HEK293 (cell line): ENCODE measurements around the gene PEPD.
A peak's percentile ranks its signal among the peaks of the same experiment; 100 is the strongest.

Experiments
- CTCF ChIA-PET: fragments of 350-600 bp; formaldehyde crosslinking; extraction: SDS; loops from one replicate; lab custom pipeline; 2021; ENCODE audit warnings: antibody characterized with exemption; lab: Yijun Ruan, JAX
- POLR2A ChIA-PET: fragments of 300-600 bp; formaldehyde crosslinking; extraction: SDS; loops from one replicate; lab custom pipeline; 2020; ENCODE audit warnings: antibody characterized with exemption, inconsistent platforms; lab: Yijun Ruan, JAX
- H3K27ac ChIP-seq: fragments of 200-500 bp; sonication (Bioruptor generic); 2 replicates; pipeline ENCODE4 v1.5.1; 2014; ENCODE audit warnings: low read depth, low read length, control low read depth, inconsistent platforms; ENCODE audit errors: extremely low read depth
- H3K36me3 ChIP-seq, 2 experiments: fragments of 200-500 bp in 1 of 2; sonication (Bioruptor generic) in 1 of 2; 1 replicate in 1 of 2; 2 replicates in 1 of 2; pipeline ENCODE4 v1.5.1; 2014 to 2017; ENCODE audit warnings: inconsistent platforms in 2 of 2, low read length in 2 of 2; ENCODE audit not compliant: control insufficient read depth in 2 of 2, insufficient read depth in 1 of 2
- H3K4me1 ChIP-seq: fragments of 200-500 bp; sonication (Bioruptor generic); 2 replicates; pipeline ENCODE4 v1.5.1; 2014; ENCODE audit warnings: mild to moderate bottlenecking, low read length, inconsistent platforms; ENCODE audit not compliant: control insufficient read depth, insufficient read depth
- H3K4me3 ChIP-seq: 2 replicates; pipeline ENCODE4 v1.5.1; 2011; ENCODE audit warnings: low read depth, mild to moderate bottlenecking, control low read depth, low read length, moderate library complexity
- H3K9me3 ChIP-seq: fragments of 200-500 bp; sonication (Bioruptor generic); 2 replicates; pipeline ENCODE4 v1.5.1; 2014; ENCODE audit warnings: low read depth, low read length, inconsistent platforms; ENCODE audit not compliant: control insufficient read depth, insufficient read depth
- BCL11B ChIP-seq: fragments of 450-650 bp; formaldehyde crosslinking; IDR thresholded peaks from 2 replicates; pipeline ENCODE4 v1.5.1; 2016; ENCODE audit warnings: low read depth, missing biosample characterization, missing genetic modification characterization
- GLIS2 ChIP-seq: fragments of 450-650 bp; formaldehyde crosslinking; IDR thresholded peaks from 2 replicates; pipeline ENCODE4 v1.5.1; 2016; ENCODE audit warnings: missing biosample characterization, missing genetic modification characterization
- KLF9 ChIP-seq: fragments of 450-650 bp; formaldehyde crosslinking; IDR thresholded peaks from 2 replicates; pipeline ENCODE4 v1.5.1; 2016; ENCODE audit warnings: missing biosample characterization, missing genetic modification characterization, low read depth
- SCRT2 ChIP-seq: fragments of 450-650 bp; formaldehyde crosslinking; IDR thresholded peaks from 2 replicates; pipeline ENCODE4 v1.5.1; 2016; ENCODE audit warnings: missing biosample characterization, missing genetic modification characterization
- ZBTB21 ChIP-seq: fragments of 450-650 bp; formaldehyde crosslinking; IDR thresholded peaks from 2 replicates; pipeline ENCODE4 v1.5.1; 2017; ENCODE audit warnings: missing biosample characterization, missing genetic modification characterization
- ZBTB48 ChIP-seq: fragments of 450-650 bp; formaldehyde crosslinking; IDR thresholded peaks from 2 replicates; pipeline ENCODE4 v1.5.1; 2016; ENCODE audit warnings: missing biosample characterization, missing genetic modification characterization
- ZBTB8A ChIP-seq: fragments of 450-650 bp; formaldehyde crosslinking; IDR thresholded peaks from 2 replicates; pipeline ENCODE4 v1.5.1; 2016; ENCODE audit warnings: missing biosample characterization, missing genetic modification characterization
- ZFP3 ChIP-seq: fragments of 450-650 bp; formaldehyde crosslinking; IDR thresholded peaks from 2 replicates; pipeline ENCODE4 v1.5.1; 2016; ENCODE audit warnings: low read depth, missing biosample characterization, missing genetic modification characterization
- ZFP69B ChIP-seq: fragments of 450-650 bp; formaldehyde crosslinking; IDR thresholded peaks from 2 replicates; pipeline ENCODE4 v1.5.1; 2016; ENCODE audit warnings: missing biosample characterization, missing genetic modification characterization
- ZNF174 ChIP-seq: fragments of 450-650 bp; formaldehyde crosslinking; IDR thresholded peaks from 2 replicates; pipeline ENCODE4 v1.5.0; 2017; ENCODE audit warnings: missing biosample characterization, mild to moderate bottlenecking, missing genetic modification characterization
- ZNF354C ChIP-seq: fragments of 450-650 bp; formaldehyde crosslinking; IDR thresholded peaks from 2 replicates; pipeline ENCODE4 v1.5.1; 2016; ENCODE audit warnings: missing biosample characterization, missing genetic modification characterization, low read depth, borderline replicate concordance
- ZNF600 ChIP-seq: fragments of 450-650 bp; formaldehyde crosslinking; IDR thresholded peaks from 2 replicates; pipeline ENCODE4 v1.5.1; 2016; ENCODE audit warnings: missing biosample characterization, missing genetic modification characterization
- TF ChIP-seq, protein P1 (sequence below): fragments of 450-650 bp; formaldehyde crosslinking; optimal IDR thresholded peaks from 2 replicates; pipeline ENCODE3; 2016; ENCODE audit warnings: missing biosample characterization, mild to moderate bottlenecking, missing genetic modification characterization
- TF ChIP-seq, protein P2 (sequence below): fragments of 450-650 bp; IDR thresholded peaks from 2 replicates; pipeline ENCODE4 v1.5.1; 2018; ENCODE audit warnings: missing biosample characterization, missing genetic modification characterization
- TF ChIP-seq, protein P3 (sequence below): fragments of 450-650 bp; formaldehyde crosslinking; IDR thresholded peaks from 2 replicates; pipeline ENCODE4 v1.5.1; 2016; ENCODE audit warnings: missing biosample characterization, missing genetic modification characterization
- TF ChIP-seq, protein P4 (sequence below): fragments of 450-650 bp; formaldehyde crosslinking; IDR thresholded peaks from 2 replicates; pipeline ENCODE4 v1.5.1; 2016; ENCODE audit warnings: missing biosample characterization, missing genetic modification characterization

PEPD gene

DNA sequence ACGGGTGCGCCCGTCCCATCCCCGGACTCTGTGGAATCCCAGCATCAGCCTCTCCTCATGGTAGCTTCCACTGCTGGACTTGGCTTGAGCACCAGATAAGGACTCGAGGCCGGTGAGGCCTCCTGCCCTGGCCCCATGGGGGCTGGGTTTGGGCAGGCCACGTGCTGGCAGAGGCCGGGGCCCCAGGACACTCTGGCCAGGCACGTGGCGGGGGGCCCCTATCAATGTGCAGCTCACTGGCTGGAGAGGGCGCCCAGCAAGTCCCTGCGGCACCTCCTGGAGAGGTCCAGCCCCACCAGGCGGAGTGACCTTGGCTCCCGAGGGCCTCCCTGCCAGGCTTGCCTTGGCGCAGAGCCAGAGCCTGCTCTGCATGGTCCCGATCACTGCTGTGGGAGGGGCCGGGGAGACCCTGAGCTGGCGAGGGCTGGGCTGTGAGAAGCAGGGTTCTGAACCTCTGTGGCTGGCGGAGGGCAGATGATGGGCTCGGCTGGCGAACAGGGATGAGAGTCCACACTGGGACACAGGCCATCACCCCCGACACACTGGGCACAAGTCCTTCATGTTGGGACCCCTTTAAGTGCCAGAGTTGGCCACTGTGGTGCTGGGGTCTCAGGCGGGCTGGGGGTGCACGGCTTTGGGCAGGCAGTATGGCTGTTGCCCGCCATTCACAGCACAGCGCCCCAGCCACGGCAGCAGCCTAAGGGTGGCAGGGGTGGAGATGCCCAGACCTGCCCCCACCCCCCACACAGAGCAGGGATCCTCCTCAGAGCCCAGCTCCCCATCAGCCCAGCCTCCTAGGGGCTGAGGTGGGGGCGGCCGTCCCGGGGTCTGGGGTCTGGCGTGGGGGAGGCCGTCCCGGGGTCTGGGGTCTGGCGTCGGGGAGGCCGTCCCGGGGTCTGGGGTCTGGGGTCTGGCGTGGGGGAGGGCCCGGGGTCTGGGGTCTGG lies 129.0 kb downstream of the PEPD start (continued):
- TF ChIP-seq ZNF600 (peak; percentile 93), ZFP69B (tag by site-specific recombination) (peak; percentile 30; the same call in 1 of the 2 replicates), ZBTB21 (tag by site-specific recombination) (no peak), ZBTB48 (tag by site-specific recombination) (0 out of 2 replicates have a peak, but pooled peaks have one; percentile 27), BCL11B (tag by site-specific recombination) (peak; percentile 12; the same call in 1 of the 2 replicates)
- TF ChIP-seq, protein P1, sequence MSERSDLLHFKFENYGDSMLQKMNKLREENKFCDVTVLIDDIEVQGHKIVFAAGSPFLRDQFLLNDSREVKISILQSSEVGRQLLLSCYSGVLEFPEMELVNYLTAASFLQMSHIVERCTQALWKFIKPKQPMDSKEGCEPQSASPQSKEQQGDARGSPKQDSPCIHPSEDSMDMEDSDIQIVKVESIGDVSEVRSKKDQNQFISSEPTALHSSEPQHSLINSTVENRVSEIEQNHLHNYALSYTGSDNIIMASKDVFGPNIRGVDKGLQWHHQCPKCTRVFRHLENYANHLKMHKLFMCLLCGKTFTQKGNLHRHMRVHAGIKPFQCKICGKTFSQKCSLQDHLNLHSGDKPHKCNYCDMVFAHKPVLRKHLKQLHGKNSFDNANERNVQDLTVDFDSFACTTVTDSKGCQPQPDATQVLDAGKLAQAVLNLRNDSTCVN (tag by site-specific recombination): peak; percentile 6
- TF ChIP-seq, all 188 proteins: peak for 21

DNA sequence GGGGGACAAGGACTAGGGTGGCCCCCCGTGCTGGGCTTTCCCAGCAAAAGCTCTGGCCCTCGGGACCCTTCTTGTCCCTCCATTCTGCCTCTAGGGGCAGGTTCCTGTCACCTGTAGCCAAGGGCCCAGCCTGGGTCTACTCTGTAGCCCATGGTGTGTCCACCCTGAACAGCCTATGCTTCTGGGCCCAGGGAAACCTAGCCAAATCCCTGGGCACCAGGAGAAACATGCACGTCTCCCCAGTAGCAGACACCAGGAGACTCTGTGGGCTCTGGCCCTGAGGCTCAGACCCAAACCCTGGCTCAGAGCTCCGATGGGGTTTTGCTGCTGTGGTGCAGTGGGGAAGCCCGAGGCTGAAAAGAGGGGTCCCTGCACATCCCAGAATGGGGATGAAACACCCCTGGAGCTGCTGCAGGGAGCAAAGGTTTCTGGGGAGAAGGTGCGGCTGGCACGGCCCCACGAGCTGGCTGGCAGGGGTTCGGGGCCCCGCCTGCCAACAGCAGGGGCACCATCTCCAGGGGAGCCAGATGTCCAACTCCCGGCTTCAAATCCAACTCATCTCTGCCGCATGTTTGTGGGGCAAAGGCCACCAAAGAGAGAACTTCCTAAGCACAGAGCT lies 129.9 kb downstream of the PEPD start:
- POLR2A ChIA-PET: interaction anchor here (0.6 to 1.8 kb wide), 3 partner anchors 15 to 371 kb away, joined by 3 to 5 read pairs (median 5); no protein-coding TSS in a partner anchor
- TF ChIP-seq KLF9 (tag by site-specific recombination): no peak
- TF ChIP-seq, protein P2, sequence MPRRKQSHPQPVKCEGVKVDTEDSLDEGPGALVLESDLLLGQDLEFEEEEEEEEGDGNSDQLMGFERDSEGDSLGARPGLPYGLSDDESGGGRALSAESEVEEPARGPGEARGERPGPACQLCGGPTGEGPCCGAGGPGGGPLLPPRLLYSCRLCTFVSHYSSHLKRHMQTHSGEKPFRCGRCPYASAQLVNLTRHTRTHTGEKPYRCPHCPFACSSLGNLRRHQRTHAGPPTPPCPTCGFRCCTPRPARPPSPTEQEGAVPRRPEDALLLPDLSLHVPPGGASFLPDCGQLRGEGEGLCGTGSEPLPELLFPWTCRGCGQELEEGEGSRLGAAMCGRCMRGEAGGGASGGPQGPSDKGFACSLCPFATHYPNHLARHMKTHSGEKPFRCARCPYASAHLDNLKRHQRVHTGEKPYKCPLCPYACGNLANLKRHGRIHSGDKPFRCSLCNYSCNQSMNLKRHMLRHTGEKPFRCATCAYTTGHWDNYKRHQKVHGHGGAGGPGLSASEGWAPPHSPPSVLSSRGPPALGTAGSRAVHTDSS: no peak
- TF ChIP-seq ZFP3 (tag by site-specific recombination): 0 out of 2 replicates have a peak, but pooled peaks have one; percentile 8
- Histone ChIP-seq H3K36me3 (peaks cover 4 to 6% of the 10 kb centered on the region in 2 experiments; a peak in 2 of 3 replicates), H3K27ac (no peak overlapping the region), H3K4me3 (no peak overlapping the region), H3K9me3 (no peaks in the 10 kb centered on the region), H3K4me1 (peaks cover 22% of the 10 kb centered on the region)
- CTCF ChIA-PET: interaction anchor here (0.7 to 1.8 kb wide), 8 partner anchors 17 to 379 kb away, joined by 3 to 9 read pairs (median 4); partner anchors contain the start of gene CEBPA

DNA sequence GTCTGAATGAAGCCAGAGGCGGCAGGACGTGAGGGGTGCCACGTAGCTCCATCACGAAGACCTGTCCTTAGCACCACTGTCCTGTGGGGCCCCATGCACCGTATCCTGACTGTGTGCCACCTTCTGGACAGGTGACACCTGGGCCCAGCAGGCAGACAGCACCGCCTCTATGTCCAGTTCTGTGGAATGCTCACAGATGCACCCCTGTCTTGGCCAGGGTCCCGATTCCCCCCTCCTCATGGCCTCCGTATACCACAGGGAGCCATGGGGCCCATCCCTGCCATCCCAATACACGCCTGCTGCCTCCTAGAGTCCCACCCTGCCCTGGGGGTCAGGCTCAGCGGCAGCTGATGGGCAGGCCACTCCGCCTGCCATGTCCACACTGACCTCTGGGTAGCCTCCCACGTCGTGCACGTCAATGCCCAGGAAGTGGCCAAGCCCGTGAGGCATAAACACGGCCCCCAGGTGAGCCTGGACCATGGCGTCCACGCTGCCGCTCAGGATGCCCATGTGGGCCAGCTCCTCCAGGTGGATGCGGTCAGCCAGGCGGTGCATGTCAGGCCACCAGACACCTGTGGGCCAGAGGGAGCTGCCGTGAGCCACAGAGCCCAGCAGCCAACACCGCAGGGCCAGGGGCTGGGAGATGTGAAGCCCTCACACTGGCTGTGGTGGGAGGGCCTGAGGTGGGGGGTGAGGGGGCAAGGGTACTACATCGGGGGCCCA lies 130.5 kb downstream of the PEPD start:
- Histone ChIP-seq H3K4me3 (no peak overlapping the region), H3K36me3 (peaks cover 4 to 6% of the 10 kb centered on the region in 2 experiments; a peak in 2 of 3 replicates), H3K27ac (no peak overlapping the region; the same call in 1 of the 2 replicates), H3K4me1 (peaks cover 22% of the 10 kb centered on the region), H3K9me3 (no peaks in the 10 kb centered on the region)
- ChIA-PET POLR2A (interaction anchor here (1.4 to 1.8 kb wide), 2 partner anchors 14 to 18 kb away, joined by 3 to 5 read pairs; no protein-coding TSS in a partner anchor), CTCF (interaction anchor here (0.7 to 1.8 kb wide), 5 partner anchors 18 to 736 kb away, joined by 4 to 9 read pairs (median 5); partner anchors contain the start of gene CEBPA)
- TF ChIP-seq ZNF174: no peak
- no peak for TF ChIP-seq ZBTB8A
- TF ChIP-seq, protein P3, sequence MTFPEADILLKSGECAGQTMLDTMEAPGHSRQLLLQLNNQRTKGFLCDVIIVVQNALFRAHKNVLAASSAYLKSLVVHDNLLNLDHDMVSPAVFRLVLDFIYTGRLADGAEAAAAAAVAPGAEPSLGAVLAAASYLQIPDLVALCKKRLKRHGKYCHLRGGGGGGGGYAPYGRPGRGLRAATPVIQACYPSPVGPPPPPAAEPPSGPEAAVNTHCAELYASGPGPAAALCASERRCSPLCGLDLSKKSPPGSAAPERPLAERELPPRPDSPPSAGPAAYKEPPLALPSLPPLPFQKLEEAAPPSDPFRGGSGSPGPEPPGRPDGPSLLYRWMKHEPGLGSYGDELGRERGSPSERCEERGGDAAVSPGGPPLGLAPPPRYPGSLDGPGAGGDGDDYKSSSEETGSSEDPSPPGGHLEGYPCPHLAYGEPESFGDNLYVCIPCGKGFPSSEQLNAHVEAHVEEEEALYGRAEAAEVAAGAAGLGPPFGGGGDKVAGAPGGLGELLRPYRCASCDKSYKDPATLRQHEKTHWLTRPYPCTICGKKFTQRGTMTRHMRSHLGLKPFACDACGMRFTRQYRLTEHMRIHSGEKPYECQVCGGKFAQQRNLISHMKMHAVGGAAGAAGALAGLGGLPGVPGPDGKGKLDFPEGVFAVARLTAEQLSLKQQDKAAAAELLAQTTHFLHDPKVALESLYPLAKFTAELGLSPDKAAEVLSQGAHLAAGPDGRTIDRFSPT (tag by site-specific recombination): peak; percentile 33; the same call in 1 of the 2 replicates
- TF ChIP-seq ZNF354C (tag by site-specific recombination): no peak
- TF ChIP-seq SCRT2 (tag by site-specific recombination): peak; percentile 55; the same call in 1 of the 2 replicates
- peak; percentile 15; the same call in 1 of the 2 replicates for TF ChIP-seq ZNF600
- peak; percentile 48; the same call in 1 of the 2 replicates for TF ChIP-seq GLIS2 (tag by site-specific recombination)
- TF ChIP-seq, protein P4, sequence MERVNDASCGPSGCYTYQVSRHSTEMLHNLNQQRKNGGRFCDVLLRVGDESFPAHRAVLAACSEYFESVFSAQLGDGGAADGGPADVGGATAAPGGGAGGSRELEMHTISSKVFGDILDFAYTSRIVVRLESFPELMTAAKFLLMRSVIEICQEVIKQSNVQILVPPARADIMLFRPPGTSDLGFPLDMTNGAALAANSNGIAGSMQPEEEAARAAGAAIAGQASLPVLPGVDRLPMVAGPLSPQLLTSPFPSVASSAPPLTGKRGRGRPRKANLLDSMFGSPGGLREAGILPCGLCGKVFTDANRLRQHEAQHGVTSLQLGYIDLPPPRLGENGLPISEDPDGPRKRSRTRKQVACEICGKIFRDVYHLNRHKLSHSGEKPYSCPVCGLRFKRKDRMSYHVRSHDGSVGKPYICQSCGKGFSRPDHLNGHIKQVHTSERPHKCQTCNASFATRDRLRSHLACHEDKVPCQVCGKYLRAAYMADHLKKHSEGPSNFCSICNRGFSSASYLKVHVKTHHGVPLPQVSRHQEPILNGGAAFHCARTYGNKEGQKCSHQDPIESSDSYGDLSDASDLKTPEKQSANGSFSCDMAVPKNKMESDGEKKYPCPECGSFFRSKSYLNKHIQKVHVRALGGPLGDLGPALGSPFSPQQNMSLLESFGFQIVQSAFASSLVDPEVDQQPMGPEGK (tag by site-specific recombination): peak; percentile 25; the same call in 1 of the 2 replicates
- TF ChIP-seq, all 188 proteins: peak for 5
